K562 (cell line): ENCODE results near the gene LRP6. TPM values are rescaled to one million over a fixed set of nuclear protein-coding genes. Genes with fewer than 3 reads are reported as not detected.
A peak's percentile ranks its signal among the peaks of the same experiment; 100 is the strongest.

ENCODE experiments used
- ATAC-seq: fragments of 200-7000 bp; cut with Tn5 transposase; 3 replicates; pipeline ENCODE4 v1.9.1; 2020; ENCODE audit warnings: moderate library complexity
- BruUV-seq: library from RNA; stranded (reverse); fragments of 400-500 nt; replicated peaks from 2 replicates; lab custom pipeline; 2021; lab: Mats Ljungman, UMichigan
- CTCF ChIA-PET: fragments of 300-600 bp; formaldehyde crosslinking; extraction: SDS; loops from one replicate; lab custom pipeline; 2021; ENCODE audit warnings: low intra/inter-chr PET ratio; lab: Yijun Ruan, JAX
- POLR2A ChIA-PET: fragments of 300-600, 350-650 bp; sonication (Branson Sonifier 250); formaldehyde crosslinking; extraction: SDS; loops from one replicate; lab custom pipeline; 2021; ENCODE audit warnings: antibody characterized with exemption, inconsistent platforms; lab: Yijun Ruan, JAX
- DNase-seq, 4 experiments: peaks; one replicate each; pipeline versions ENCODE4 v3.0.0 to v3.0.0-alpha.2; 2011 to 2018; ENCODE audit warnings: low spot score in 3 of 4, mixed read lengths in 3 of 4; ENCODE audit errors: extremely low read depth in 1 of 4
- FAIRE-seq: peaks from 2 replicates; lab custom pipeline; 2011; peaks lifted over from hg19 to GRCh38; lab: Jason Lieb, UNC
- H2AFZ ChIP-seq: 2 replicates; pipeline ENCODE4 v1.6.0; 2011; ENCODE audit warnings: low read depth, low read length, control low read depth, inconsistent platforms
- H3K27ac ChIP-seq: fragments of 200-600 bp; 3 replicates; pipeline ENCODE4 v1.8.0; 2011; ENCODE audit warnings: low read depth, mild to moderate bottlenecking, control low read depth, inconsistent platforms, low read length, moderate library complexity, mixed read lengths; ENCODE audit errors: extremely low read depth
- H3K27me3 ChIP-seq, 2 experiments: fragments of 300-600 bp in 1 of 2; 2 replicates in 1 of 2; 3 replicates in 1 of 2; pipeline versions ENCODE4 v1.6.0 to v1.8.0; 2011; ENCODE audit warnings: inconsistent platforms in 2 of 2, low read length in 2 of 2, mild to moderate bottlenecking in 1 of 2, mixed read lengths in 1 of 2, moderate library complexity in 1 of 2; ENCODE audit not compliant: control insufficient read depth in 2 of 2, insufficient read depth in 2 of 2
- H3K36me3 ChIP-seq: fragments of 300-600 bp; 3 replicates; pipeline ENCODE4 v1.8.0; 2011; ENCODE audit warnings: mild to moderate bottlenecking, low read length, inconsistent platforms; ENCODE audit not compliant: control insufficient read depth, insufficient read depth
- H3K4me1 ChIP-seq, 2 experiments: fragments of 200-600 bp in 1 of 2; replicated peaks in 1 of 2; 2 replicates in 1 of 2; 3 replicates in 1 of 2; pipeline versions ENCODE4 v1.5.1 to v1.8.0; 2011; ENCODE audit warnings: inconsistent platforms in 2 of 2, low read length in 2 of 2, mild to moderate bottlenecking in 1 of 2, mixed read lengths in 1 of 2, moderate library complexity in 1 of 2; ENCODE audit not compliant: control insufficient read depth in 2 of 2, insufficient read depth in 2 of 2
- H3K4me2 ChIP-seq: 2 replicates; pipeline ENCODE4 v1.6.1; 2011; ENCODE audit warnings: low read length, control low read depth, inconsistent platforms, mixed read lengths; ENCODE audit not compliant: insufficient read depth
- H3K4me3 ChIP-seq: fragments of 200-600 bp; sonication (generic), shearing (Covaris generic); 2 replicates; pipeline ENCODE4 v1.5.1; 2016; ENCODE audit warnings: control low read depth, inconsistent platforms
- H3K79me2 ChIP-seq: fragments of 200-600 bp; 3 replicates; pipeline ENCODE4 v1.8.0; 2011; ENCODE audit warnings: low read length, inconsistent platforms; ENCODE audit not compliant: control insufficient read depth, insufficient read depth
- H3K9ac ChIP-seq, 2 experiments: 2 replicates each; pipeline versions ENCODE4 v1.6.0 to v1.6.1; 2011; ENCODE audit warnings: low read depth in 2 of 2, low read length in 2 of 2, control low read depth in 1 of 2, inconsistent platforms in 1 of 2, mild to moderate bottlenecking in 1 of 2, mixed read lengths in 1 of 2; ENCODE audit not compliant: insufficient read depth in 1 of 2
- H3K9me1 ChIP-seq: one replicate; pipeline ENCODE4 v1.6.0; 2011; ENCODE audit warnings: inconsistent platforms, mild to moderate bottlenecking, low read length, moderate library complexity; ENCODE audit not compliant: control insufficient read depth, insufficient read depth
- H3K9me3 ChIP-seq: replicated peaks from 2 replicates; pipeline ENCODE4 v1.5.1; 2011; ENCODE audit warnings: low read depth, low read length, inconsistent platforms; ENCODE audit not compliant: control insufficient read depth, insufficient read depth
- H4K20me1 ChIP-seq: replicated peaks from 2 replicates; pipeline ENCODE4 v1.6.1; 2011; ENCODE audit warnings: low read length, inconsistent platforms, mixed read lengths; ENCODE audit not compliant: control insufficient read depth, insufficient read depth
- ATF3 ChIP-seq, 2 experiments: fragments of 450-650 bp in 1 of 2; sonication (generic) in 1 of 2; formaldehyde crosslinking in 1 of 2; IDR thresholded peaks in 1 of 2; conservative IDR thresholded peaks in 1 of 2; 2 replicates each; pipeline versions ENCODE4 v1.6.1 to v1.8.1; 2016 to 2023; ENCODE audit warnings: mild to moderate bottlenecking in 2 of 2, moderate library complexity in 2 of 2, inconsistent platforms in 1 of 2, missing genetic modification reagents in 1 of 2
- CEBPG ChIP-seq, 3 experiments: fragments of 200-800 bp in 1 of 3; sonication (Bioruptor generic) in 1 of 3; sonication (generic) in 1 of 3; formaldehyde crosslinking in 1 of 3; IDR thresholded peaks in 2 of 3; conservative IDR thresholded peaks in 1 of 3; 2 replicates each; pipeline versions ENCODE4 v1.6.1 to v1.8.0; 2016 to 2022; ENCODE audit warnings: missing compliant biosample characterization in 2 of 3, missing genetic modification characterization in 2 of 3, mild to moderate bottlenecking in 1 of 3, missing genetic modification reagents in 1 of 3
- NR3C1 ChIP-seq: sonication (generic); formaldehyde crosslinking; IDR thresholded peaks from 2 replicates; pipeline ENCODE4 v1.8.1; 2022; ENCODE audit warnings: missing genetic modification reagents
- TAF7 ChIP-seq: fragments of 450-650 bp; IDR thresholded peaks from 2 replicates; pipeline ENCODE4 v1.6.1; 2016; ENCODE audit warnings: missing genetic modification characterization, missing compliant biosample characterization
- TAF9B ChIP-seq: fragments of 450-650 bp; IDR thresholded peaks from 2 replicates; pipeline ENCODE4 v1.6.1; 2018; ENCODE audit warnings: mild to moderate bottlenecking; ENCODE audit not compliant: partially characterized antibody
- ZKSCAN3 ChIP-seq: fragments of 250-450 bp; sonication (Bioruptor Pico); IDR thresholded peaks from 2 replicates; pipeline ENCODE4 v1.4.0; 2020
- ZNF24 ChIP-seq: fragments of 450-650 bp; IDR thresholded peaks from 2 replicates; pipeline ENCODE4 v1.6.1; 2016
- ZNF707 ChIP-seq: fragments of 250-450 bp; sonication (Bioruptor Pico); conservative IDR thresholded peaks from 2 replicates; pipeline ENCODE4 v1.8.0; 2022; ENCODE audit warnings: inconsistent platforms, mild to moderate bottlenecking, moderate library complexity
- WGBS: fragments of 100-300 bp; shearing (Covaris generic); methylation state at CpG from one replicate; pipeline ENCODE4 v1.1.6; 2016; ENCODE audit warnings: low coverage, mixed read lengths; ENCODE audit not compliant: insufficient coverage; ENCODE audit errors: missing lambda C conversion rate; 5-methylcytosine and 5-hydroxymethylcytosine counted together
- in situ Hi-C: fragments of 300-500 bp; cut with MboI; formaldehyde crosslinking; loops from 4 replicates; pipeline ENCODE4 v1.15.0; 2018; ENCODE audit warnings: inconsistent platforms, mixed read lengths
- intact Hi-C: fragments of 100-400 bp; cut with micrococcal nuclease; formaldehyde crosslinking; loops from 2 replicates; pipeline ENCODE4 v1.14.2; 2022
- polyA plus RNA-seq, 8 experiments: library from polyadenylated mRNA; depleted of rRNA in 4 of 8; stranded (reverse) in 5 of 8; unstranded in 3 of 8; fragments of >200 nt; fragmentation: Nextera tagmentation in 2 of 8; fragmentation: Illumina TruSeq in 1 of 8; extraction: Ambion mirVana in 2 of 8; extraction: Trizol in 1 of 8; gene quantifications; 2 replicates each; pipeline versions ENCODE4 v1.2.1 to v1.2.3, GENCODE V29; 2011 to 2014; ENCODE audit warnings: inconsistent platforms in 1 of 8, missing spikeins in 1 of 8
- total RNA-seq, 7 experiments: library from RNA; depleted of rRNA in 6 of 7; stranded (reverse); fragments of >200 nt in 6 of 7; fragmentation: Illumina TruSeq in 2 of 7; extraction: Trizol in 2 of 7; gene quantifications; 2 replicates each; pipeline versions ENCODE4 v1.2.1 to v1.2.3, GENCODE V29; 2011 to 2021; ENCODE audit warnings: low replicate concordance in 1 of 7

Gene LRP6
- total and polyA plus RNA-seq, 9 of the 15 experiments (the other 6 are each of a cell fraction or from before 2014, with no cell fraction given), result 3.0 to 17.0 (median 10.8) TPM

GRCh38 chr12:12180575-12180974 lies 86.3 kb downstream of the LRP6 start:
- Histone ChIP-seq H3K36me3 (peaks cover 10% of the 10 kb centered on the region), H3K79me2 (no peaks in the 10 kb centered on the region; the same call in 2 of the 3 replicates), H4K20me1 (no peaks in the 10 kb centered on the region), H3K9me1 (no peaks in the 10 kb centered on the region), H3K9me3 (no peaks in the 10 kb centered on the region), H3K27me3 (no peaks in the 10 kb centered on the region), H3K4me3 (no peak overlapping the region), H3K9ac (no peak overlapping the region), H3K4me2 (no peak overlapping the region), H2AFZ (no peak overlapping the region), H3K4me1 (no peaks in the 10 kb centered on the region; a peak in 1 of 5 replicates), H3K27ac (no peak overlapping the region)
- BruUV-seq, result no TSS peak
- in situ Hi-C loops (no loop called here), intact Hi-C loops (no loop called here)
- CTCF ChIA-PET, result no interaction called here
- no peak for ATAC-seq
- FAIRE-seq, result no peak
- TF ChIP-seq CEBPG (CRISPR knock-in tag; IDR thresholded peaks at IDR 0.05) (no peak), CEBPG (tag; conservative IDR thresholded peaks at IDR 0.05 in 1 of 2, IDR thresholded peaks at IDR 0.05 in 1 of 2) (peak; percentile 55 to 78), ZNF24 (no peak), TAF7 (no peak), TAF9B (no peak), ATF3 (IDR thresholded peaks at IDR 0.05) (peak; percentile 53; the same call in 1 of the 2 replicates), ATF3 (CRISPR knock-in tag; conservative IDR thresholded peaks at IDR 0.05) (no peak), NR3C1 (CRISPR knock-in tag) (no peak), ZNF707 (CRISPR knock-in tag) (no peak), ZKSCAN3 (CRISPR knock-in tag) (no peak)
- POLR2A ChIA-PET, result interaction anchor here (0.6 kb wide), 1 partner anchor 721 kb away, joined by 4 read pairs; no protein-coding TSS in a partner anchor
- DNase-seq, result no peak
- 82% methylated on average over 1 of the region's 1 CpG for WGBS
